Measurements from ENCODE around the gene PTPRG.

DNA sequence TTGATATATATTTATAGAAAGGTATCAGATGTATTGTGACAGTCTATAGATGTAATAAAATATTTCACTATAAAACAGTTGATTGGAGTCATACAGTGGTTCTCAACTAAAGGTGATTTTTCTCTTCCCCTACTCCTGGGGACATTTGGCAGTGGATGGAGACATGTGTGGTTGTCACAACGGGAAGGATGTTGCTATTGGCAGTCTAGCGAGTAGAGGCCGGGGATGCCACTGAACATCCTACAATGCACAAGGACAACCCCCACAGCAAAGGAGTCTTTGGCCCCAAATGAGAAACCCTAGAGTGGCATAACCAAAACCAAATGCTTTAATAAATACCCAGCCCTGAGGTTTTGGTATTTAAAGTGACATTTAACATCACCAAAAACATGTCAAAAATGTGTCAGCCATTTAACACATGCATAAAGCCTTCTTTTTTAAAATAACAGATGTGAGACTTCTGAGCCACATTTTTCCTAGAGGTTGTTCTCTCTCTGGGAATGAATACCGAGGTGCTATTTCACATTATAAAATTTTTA, 367.5 kb downstream of the PTPRG start:
- TF ChIP-seq, protein P1, sequence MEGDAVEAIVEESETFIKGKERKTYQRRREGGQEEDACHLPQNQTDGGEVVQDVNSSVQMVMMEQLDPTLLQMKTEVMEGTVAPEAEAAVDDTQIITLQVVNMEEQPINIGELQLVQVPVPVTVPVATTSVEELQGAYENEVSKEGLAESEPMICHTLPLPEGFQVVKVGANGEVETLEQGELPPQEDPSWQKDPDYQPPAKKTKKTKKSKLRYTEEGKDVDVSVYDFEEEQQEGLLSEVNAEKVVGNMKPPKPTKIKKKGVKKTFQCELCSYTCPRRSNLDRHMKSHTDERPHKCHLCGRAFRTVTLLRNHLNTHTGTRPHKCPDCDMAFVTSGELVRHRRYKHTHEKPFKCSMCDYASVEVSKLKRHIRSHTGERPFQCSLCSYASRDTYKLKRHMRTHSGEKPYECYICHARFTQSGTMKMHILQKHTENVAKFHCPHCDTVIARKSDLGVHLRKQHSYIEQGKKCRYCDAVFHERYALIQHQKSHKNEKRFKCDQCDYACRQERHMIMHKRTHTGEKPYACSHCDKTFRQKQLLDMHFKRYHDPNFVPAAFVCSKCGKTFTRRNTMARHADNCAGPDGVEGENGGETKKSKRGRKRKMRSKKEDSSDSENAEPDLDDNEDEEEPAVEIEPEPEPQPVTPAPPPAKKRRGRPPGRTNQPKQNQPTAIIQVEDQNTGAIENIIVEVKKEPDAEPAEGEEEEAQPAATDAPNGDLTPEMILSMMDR (IDR thresholded peaks at IDR 0.05): no peak
- no peak for TF ChIP-seq POLR2A (IDR thresholded peaks at IDR 0.05)

All from body of pancreas (tissue), 4 donors.